NT2/D1 (cell line): Measurements from ENCODE around the gene PFKP.

Experiments
- YY1 ChIP-seq: IDR thresholded peaks from 2 replicates; pipeline ENCODE4 v1.6.1; 2011; ENCODE audit not compliant: insufficient read length, insufficient read depth
- ZNF274 ChIP-seq: IDR thresholded peaks from 2 replicates; pipeline ENCODE4 v1.6.1; 2011; ENCODE audit warnings: mild to moderate bottlenecking, low read depth, low read length

GRCh38 chr10:3033925-3034324 is 33.4 kb upstream of the PFKP start:
- TF ChIP-seq ZNF274 = no peak
- no peak for TF ChIP-seq YY1
